LoVo (cell line): ENCODE measurements around the gene MKRN2.
A peak's percentile ranks its signal among the peaks of the same experiment; 100 is the strongest.

Experiments used
- DNase-seq: peaks from one replicate; pipeline ENCODE4 v3.0.0-alpha.2; 2016; ENCODE audit warnings: low spot score

The MKRN2 gene

DNA sequence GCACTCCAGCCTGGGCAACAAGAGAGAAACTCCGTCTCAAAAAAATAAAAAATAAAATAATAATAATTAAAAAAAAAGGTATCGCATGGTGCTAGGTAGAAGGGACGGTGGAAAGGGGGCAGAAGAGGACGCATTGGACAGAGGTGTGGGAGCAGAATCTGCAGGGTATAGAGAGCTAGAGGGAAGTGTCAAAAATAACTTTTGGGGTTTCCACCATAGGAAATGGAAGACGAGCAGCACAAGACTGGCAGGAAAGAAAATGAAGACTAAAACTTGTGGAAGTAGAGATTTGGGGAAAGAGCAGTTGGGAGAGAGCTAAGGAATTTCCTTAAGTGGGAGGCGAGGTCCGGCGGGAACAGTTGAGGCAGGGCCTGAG lies 585 bp upstream of the MKRN2 start:
- DNase-seq = no peak

- DNase-seq = peak; percentile 12
Measured at GRCh38 chr3:12557473-12558100, 700 bp downstream of the MKRN2 start.

GRCh38 chr3:12558706-12559105 lies 1.8 kb downstream of the MKRN2 start:
- peak; percentile 23 for DNase-seq

GRCh38 chr3:12559520-12559919 lies 2.6 kb downstream of the MKRN2 start:
- DNase-seq = no peak

- no peak for DNase-seq
Measured at GRCh38 chr3:12560505-12561190, 3.8 kb downstream of the MKRN2 start.

DNA sequence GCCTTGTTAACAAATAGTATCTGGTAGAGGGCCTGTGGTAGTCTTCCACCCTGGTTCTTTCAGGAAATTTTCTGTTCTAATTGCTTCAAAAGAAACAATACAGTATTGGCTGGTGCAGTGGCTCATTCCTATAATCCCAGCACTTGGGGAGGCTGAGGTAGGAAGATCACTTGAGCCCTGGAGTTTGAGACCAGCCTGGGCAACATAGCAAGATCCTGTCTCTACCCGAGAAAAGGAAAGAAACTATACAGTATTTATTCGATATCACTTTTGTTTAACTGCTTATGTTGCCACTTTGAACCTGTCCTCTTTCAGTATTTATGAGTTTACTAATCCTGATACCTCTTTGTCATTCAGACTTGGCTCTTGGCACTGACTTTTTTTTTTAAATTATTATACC lies 4.5 kb downstream of the MKRN2 start:
- DNase-seq = no peak

DNA sequence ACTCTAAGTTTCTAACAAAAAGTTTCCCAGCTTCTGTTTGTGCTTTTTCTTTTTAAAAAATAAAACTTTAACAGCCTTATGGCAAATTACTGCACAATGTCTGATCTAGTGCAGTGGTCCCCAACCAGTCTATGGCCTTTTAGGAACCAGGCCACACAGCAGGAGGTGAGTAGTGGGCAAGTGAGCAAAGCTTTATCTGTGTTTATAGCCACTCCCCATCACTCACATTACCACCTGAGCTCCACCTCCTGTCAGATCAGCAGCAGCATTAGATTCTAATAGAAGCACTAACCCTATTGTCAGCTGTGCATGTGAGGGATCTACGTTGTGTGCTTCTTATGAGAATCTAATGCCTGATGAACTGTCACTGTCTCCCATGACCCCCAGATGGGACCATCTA lies 5.6 kb downstream of the MKRN2 start:
- no peak for DNase-seq

- DNase-seq = no peak
Measured at GRCh38 chr3:12566976-12567375, 10.1 kb downstream of the MKRN2 start.

DNA sequence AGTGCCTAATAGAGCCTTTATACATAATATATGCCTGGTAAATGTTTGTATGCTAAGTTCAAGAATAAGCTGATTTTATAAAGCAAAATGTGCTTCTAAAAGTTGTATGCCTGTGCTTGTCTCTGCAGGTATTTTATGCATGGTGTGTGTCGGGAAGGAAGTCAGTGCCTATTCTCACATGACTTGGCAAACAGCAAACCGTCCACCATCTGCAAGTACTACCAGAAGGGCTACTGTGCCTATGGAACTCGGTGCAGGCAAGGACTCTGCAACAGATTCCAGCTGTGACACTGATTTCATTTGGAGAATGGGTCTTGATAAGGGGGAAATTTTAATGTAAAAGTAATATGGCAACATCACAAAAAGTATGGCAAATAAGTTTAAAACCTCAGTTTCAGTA lies 11.9 kb downstream of the MKRN2 start:
- DNase-seq = no peak

DNA sequence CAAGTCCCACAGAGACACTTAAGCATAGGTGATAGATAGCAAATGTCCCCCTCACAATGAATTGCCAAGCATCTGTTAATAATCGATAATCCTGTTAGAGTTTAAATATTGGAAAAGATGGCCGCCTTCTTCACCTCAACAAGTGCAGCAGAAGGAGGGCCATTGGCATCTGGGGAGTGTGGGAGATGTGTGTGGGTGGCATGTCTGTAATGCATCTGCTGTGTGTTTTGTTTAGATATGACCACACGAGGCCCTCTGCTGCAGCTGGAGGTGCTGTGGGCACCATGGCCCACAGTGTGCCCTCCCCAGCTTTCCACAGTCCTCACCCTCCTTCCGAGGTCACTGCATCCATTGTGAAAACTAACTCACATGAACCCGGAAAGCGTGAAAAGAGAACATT lies 12.9 kb downstream of the MKRN2 start:
- DNase-seq = no peak

- no peak for DNase-seq
Measured at GRCh38 chr3:12571986-12572385, 15.1 kb downstream of the MKRN2 start.

DNA sequence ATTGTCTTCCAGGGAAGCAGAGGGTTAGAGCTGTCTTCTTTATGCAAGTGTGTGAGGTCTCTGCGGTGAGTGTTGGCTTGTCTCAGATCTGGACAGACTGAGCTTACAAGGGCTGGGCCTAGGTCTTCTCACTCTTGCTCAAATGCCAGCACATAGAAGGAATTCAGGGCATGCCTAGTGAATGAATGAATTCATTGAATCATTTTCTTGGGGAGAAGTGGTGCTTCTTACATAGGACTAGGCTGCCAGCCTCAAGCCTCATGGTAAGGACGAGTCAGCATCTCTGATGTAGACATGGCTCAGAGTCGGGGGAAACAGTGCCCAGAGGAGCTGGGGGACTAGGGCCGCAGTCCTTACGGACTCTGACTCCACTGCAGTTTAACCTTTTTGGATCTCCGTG lies 17.2 kb downstream of the MKRN2 start:
- DNase-seq = no peak

DNA sequence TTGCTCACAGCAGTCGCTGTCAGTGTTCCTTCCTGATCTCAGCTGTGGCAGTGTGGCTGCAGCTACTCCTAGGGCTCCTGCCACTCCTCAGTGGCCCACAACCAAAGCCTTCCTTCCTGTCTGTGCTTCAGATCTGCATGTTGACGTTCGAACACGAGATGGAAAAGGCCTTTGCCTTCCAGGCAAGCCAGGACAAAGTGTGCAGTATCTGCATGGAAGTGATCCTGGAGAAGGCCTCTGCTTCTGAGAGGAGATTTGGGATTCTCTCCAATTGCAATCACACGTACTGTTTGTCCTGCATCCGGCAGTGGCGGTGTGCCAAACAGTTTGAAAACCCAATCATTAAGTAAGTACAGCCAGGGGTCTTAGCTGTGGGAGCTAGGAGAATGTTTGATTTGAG lies 17.8 kb downstream of the MKRN2 start:
- DNase-seq = no peak

DNA sequence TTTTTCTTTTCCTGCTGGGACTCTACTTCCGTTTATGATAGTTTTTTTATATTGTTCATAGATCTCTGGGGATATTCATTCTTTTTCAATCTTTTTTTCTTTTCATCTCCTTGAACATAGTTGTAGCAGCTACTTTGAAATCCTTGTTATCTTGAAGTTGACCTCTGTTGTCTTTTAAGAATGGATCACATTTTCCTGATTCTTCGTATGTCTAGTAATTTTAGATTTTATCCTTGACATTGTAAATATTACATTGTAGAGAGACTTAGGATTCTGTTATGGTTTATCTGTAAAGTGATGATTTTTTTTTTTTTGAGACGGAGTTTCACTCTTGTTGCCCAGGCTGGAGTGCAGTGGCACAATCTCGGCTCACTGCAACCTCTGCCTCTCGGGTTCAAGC lies 20.5 kb downstream of the MKRN2 start:
- no peak for DNase-seq

DNA sequence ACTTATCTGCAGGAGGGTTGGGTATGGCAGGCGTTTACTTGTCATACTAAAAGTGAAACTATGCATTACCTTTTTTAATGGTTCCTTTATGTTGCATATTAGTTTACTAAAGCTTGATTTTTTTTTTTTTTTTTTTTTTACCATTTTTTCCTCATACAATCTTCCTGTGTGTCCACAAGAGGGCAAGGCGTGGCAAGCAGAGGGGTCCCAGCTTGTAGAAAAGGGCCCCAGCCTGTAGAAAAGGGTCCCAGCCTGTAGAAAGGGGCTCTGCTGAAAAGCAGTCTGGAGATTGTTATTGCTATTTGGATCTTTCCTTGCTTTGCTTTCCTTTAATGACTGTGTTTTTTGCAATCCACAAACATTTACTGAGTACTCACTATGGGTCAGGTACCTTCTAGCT lies 21.9 kb downstream of the MKRN2 start:
- no peak for DNase-seq

DNA sequence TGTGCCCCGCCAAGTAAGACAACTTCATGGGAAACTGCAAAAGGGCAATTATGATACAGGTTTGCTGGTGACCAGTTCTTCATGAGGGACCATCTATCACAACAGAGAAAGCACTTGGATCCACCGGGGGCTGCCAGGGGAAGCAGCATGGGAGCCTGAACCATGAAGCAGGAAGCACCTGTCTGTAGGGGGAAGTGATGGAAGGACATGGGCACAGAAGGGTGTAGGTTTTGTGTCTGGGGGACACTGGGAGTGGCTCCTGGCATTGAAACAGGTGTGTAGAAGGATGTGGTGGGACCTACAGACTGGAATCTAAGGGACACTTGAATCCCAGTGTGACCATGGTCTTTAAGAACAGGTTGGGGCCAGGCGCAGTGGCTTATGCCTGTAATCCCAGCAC lies 22.6 kb downstream of the MKRN2 start:
- DNase-seq = no peak

DNA sequence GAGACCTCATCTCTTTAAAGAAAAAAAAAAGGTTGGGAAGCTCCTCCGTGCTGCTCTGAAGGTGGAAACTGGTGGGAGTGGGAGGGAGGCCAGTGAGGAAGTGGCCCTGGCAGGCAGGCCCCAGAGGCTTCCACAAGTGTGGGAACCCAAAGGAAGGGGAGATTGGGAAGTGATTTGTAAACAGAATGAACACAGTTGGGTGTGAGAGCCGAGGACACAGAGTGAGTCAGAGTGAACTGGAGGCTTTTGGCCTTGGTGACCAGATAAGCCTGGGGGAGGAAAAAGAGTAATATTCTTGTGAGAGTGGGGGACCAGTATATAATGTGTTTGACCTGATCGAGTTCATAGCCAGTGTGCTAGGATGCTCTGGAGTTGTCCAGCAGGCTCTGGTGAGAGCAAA lies 23.0 kb downstream of the MKRN2 start:
- DNase-seq = no peak

- DNase-seq = no peak
Measured at GRCh38 chr3:12582730-12583129, 25.8 kb downstream of the MKRN2 start.

DNA sequence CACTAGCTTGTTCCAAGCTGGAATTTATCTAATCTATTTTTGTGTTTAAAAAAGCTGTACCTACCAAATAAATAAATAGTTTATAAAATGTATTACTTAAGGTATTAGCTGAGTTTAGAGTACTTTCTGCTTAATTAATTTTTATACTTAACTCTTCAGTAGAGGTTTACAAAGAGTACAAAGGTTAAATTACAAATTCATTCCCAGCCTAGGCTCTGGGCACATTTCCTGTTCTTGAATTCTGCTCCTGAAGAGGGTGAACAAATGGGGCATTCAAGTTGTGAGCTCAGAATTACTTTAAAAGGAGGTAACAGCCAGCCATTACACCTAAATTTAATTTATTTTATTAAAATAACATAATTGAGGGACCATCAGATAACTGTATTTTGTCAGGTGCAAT lies 26.4 kb downstream of the MKRN2 start:
- no peak for DNase-seq

- DNase-seq = no peak
Measured at GRCh38 chr3:12584083-12584482, 27.2 kb downstream of the MKRN2 start.

GRCh38 chr3:12585181-12585580 lies 28.3 kb downstream of the MKRN2 start:
- no peak for DNase-seq

GRCh38 chr3:12585970-12586369 lies 29.1 kb downstream of the MKRN2 start:
- DNase-seq = no peak

DNA sequence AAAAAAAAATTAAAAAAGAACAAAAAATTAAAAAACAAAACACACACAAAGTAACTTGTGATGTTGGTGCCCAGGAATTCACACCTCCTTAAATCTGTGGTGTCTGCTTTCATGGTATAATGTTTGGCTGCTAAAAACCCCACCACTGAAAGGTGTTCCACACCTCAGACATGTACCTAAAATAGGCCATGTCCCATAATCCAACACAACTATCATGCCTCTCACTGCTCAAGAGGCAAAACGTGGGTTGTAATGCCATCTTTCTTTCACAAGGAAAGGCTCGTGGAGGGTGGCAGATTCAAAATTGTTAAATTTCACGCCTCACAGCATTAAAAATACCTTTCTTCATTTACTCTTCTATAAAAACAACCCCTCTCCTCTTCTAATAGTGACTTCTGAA lies 29.5 kb downstream of the MKRN2 start:
- DNase-seq = no peak
